ENCODE results near the gene MEGF10.

The MEGF10 gene

DNA sequence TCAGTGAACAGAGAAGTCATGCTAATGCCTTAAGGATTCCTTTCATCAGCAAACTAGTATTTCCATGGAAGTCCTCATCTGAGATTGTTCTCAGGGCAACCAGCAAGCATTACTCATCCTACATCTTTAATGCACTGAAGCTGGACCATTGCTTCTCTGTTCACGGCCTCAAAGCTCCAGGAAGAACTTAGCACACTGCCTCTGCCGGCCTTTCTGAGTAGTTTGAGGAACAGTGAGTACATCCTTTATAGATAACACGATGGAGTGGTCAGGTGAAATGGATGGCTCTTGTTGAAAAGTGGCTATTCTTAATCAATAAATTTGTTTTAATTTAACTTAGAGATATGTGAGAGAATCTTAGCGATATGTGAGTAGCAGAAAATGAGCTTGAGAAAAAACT lies 35.8 kb downstream of the MEGF10 start:
- no peak for TF ChIP-seq CTCF (IDR thresholded peaks at IDR 0.05; ENCODE audit: control extremely low read depth, extremely low read depth, low read depth, missing control alignments)
- POLR2A ChIA-PET: no interaction called here
- no peak for DNase-seq (ENCODE audit: extremely low spot score)
- CTCF ChIA-PET: interaction anchor here (1.0 kb wide), 1 partner anchor 11 kb away, joined by 3 read pairs; no protein-coding TSS in a partner anchor

- no peak for TF ChIP-seq CTCF (IDR thresholded peaks at IDR 0.05; ENCODE audit: control extremely low read depth, extremely low read depth, low read depth, missing control alignments)
- ChIA-PET CTCF (interaction anchor here (1.0 kb wide), 2 partner anchors 12 to 55 kb away, joined by 3 read pairs; no protein-coding TSS in a partner anchor), POLR2A (no interaction called here)
- DNase-seq (ENCODE audit: extremely low spot score): no peak
These were observed 36.6 kb downstream of the MEGF10 start for GRCh38 chr5:127326976-127327755.

GRCh38 chr5:127330116-127330515 lies 39.5 kb downstream of the MEGF10 start:
- ChIA-PET CTCF (interaction anchor here (1.6 to 3.1 kb wide), 2 partner anchors 13 to 16 kb away, joined by 3 to 11 read pairs; no protein-coding TSS in a partner anchor), POLR2A (no interaction called here)
- no peak for DNase-seq (ENCODE audit: extremely low spot score)
- TF ChIP-seq CTCF (IDR thresholded peaks at IDR 0.05; ENCODE audit: control extremely low read depth, extremely low read depth, low read depth, missing control alignments): no peak

DNA sequence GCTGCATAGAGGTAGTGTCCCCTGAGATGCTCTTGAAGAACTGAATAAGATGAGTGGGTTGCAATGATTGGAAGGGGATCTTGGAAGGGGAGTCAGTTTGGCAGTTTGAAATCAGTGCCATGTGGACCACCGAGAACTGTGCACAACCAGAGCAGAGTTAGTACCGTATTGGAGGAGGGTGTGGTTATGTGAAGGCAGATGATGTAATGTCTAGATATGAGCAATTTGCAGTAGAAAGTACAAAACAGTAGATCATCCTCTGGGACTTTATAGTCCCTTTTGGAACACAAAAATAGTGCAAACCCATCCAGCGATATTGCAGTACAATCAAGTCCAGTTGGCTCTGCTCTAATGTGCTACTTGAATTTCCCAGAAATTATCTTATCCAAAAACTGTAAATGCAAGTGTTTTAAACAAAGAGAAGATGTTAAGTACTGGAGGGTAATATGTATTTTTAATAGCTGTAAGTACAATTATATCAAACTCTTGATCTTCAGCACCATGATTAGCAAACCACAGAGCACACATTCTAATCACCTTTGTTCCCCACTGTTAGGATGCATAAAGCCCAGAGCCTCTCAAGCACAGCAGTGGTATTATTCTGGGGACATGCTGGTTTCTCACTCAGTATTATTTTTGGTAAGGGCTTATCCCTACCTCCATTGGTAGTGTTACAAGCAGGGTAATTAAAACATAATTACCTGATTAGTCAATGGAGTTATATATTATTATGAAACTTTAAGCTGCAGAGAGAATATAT lies 41.5 kb downstream of the MEGF10 start:
- DNase-seq (ENCODE audit: extremely low spot score): no peak
- no peak for TF ChIP-seq CTCF (IDR thresholded peaks at IDR 0.05; ENCODE audit: control extremely low read depth, extremely low read depth, low read depth, missing control alignments)
- CTCF ChIA-PET: interaction anchor here (0.7 kb wide), 1 partner anchor 18 kb away, joined by 3 read pairs; no protein-coding TSS in a partner anchor
- POLR2A ChIA-PET: no interaction called here

- POLR2A ChIA-PET: no interaction called here
- no peak for DNase-seq (ENCODE audit: extremely low spot score)
- CTCF ChIA-PET: no interaction called here
- TF ChIP-seq CTCF (IDR thresholded peaks at IDR 0.05; ENCODE audit: control extremely low read depth, extremely low read depth, low read depth, missing control alignments): no peak
These were observed 42.9 kb downstream of the MEGF10 start for GRCh38 chr5:127333483-127333882.

GRCh38 chr5:127335381-127335780 lies 44.8 kb downstream of the MEGF10 start:
- CTCF ChIA-PET: no interaction called here
- DNase-seq (ENCODE audit: extremely low spot score): no peak
- POLR2A ChIA-PET: no interaction called here
- no peak for TF ChIP-seq CTCF (IDR thresholded peaks at IDR 0.05; ENCODE audit: control extremely low read depth, extremely low read depth, low read depth, missing control alignments)

Data from GM10248 (cell line).